Astrocyte of the cerebellum (primary cell): ENCODE results near the gene CFAP73.

Experiments used
- DNase-seq: peaks from one replicate; pipeline ENCODE4 v3.0.0-alpha.2; 2011; ENCODE audit warnings: low read depth
- H3K4me3 ChIP-seq: 2 replicates; pipeline ENCODE4 v1.5.1; 2011; ENCODE audit warnings: mild to moderate bottlenecking, low read depth, low read length, moderate library complexity
- CTCF ChIP-seq: IDR thresholded peaks from 2 replicates; pipeline ENCODE4 v1.5.1; 2012; ENCODE audit warnings: low read length, low read depth, moderate library complexity, mild to moderate bottlenecking; ENCODE audit errors: missing control alignments
- in situ Hi-C: cut with HindIII; loops from 2 replicates; pipeline ENCODE4 v1.10.0; 2017; ENCODE audit warnings: low sequenced_read_pairs

CFAP73 gene

GRCh38 chr12:113155646-113156045, 6.1 kb downstream of the CFAP73 start:
- in situ Hi-C loops: loop anchor here (25.0 kb wide), 1 partner anchor 93 kb away; the partner anchor contains the start of gene DTX1
- no peak overlapping the region for H3K4me3 ChIP-seq
- no peak for TF ChIP-seq CTCF
- no peak for DNase-seq

- H3K4me3 ChIP-seq: no peak overlapping the region
- no peak for DNase-seq
- no peak for TF ChIP-seq CTCF
- in situ Hi-C loops: loop anchor here (25.0 kb wide), 1 partner anchor 95 kb away; the partner anchor contains the start of gene DTX1
These were observed 7.8 kb downstream of the CFAP73 start for GRCh38 chr12:113157218-113157859.

GRCh38 chr12:113158439-113159203, 9.1 kb downstream of the CFAP73 start:
- H3K4me3 ChIP-seq: no peak overlapping the region
- no peak for TF ChIP-seq CTCF
- in situ Hi-C loops: loop anchor here (25.0 kb wide), 1 partner anchor 96 kb away; the partner anchor contains the start of gene DTX1
- no peak for DNase-seq

- no peak for TF ChIP-seq CTCF
- no peak overlapping the region for H3K4me3 ChIP-seq
- in situ Hi-C loops: loop anchor here (25.0 kb wide), 1 partner anchor 98 kb away; the partner anchor contains the start of gene DTX1
- DNase-seq: no peak
These were observed 10.4 kb downstream of the CFAP73 start for GRCh38 chr12:113159937-113160336.

- in situ Hi-C loops: loop anchor here (25.0 kb wide), 1 partner anchor 99 kb away; the partner anchor contains the start of gene DTX1
- no peak for TF ChIP-seq CTCF
- no peak for DNase-seq
- no peak overlapping the region for H3K4me3 ChIP-seq
These were observed 12.0 kb downstream of the CFAP73 start for GRCh38 chr12:113161415-113162016.
